Measurements from ENCODE around the gene PARD3B.
A peak's percentile ranks its signal among the peaks of the same experiment; 100 is the strongest.

PARD3B gene

GRCh38 chr2:204972161-204972560 lies 426.9 kb downstream of the PARD3B start:
- H3K27ac ChIP-seq, result no peak overlapping the region

GRCh38 chr2:204972606-204973336 lies 427.5 kb downstream of the PARD3B start:
- no peak for TF ChIP-seq CTCF (IDR thresholded peaks at IDR 0.05; ENCODE audit: low read depth, low read length, missing control alignments)
- DNase-seq, result no peak

More at GRCh38 chr2:204972161-204972560, 426.9 kb downstream of the PARD3B start:
- in situ Hi-C loops (cut with HindIII; ENCODE audit: low pct_ligation_motif_present, low sequenced_read_pairs), result no loop called here
- Histone ChIP-seq H3K27me3 (replicated peaks) (no peaks in the 10 kb centered on the region), H3K4me3 (ENCODE audit: low read depth, low read length) (no peak overlapping the region), H3K36me3 (replicated peaks) (no peaks in the 10 kb centered on the region)
- no peak for DNase-seq
- TF ChIP-seq CTCF (IDR thresholded peaks at IDR 0.05; ENCODE audit: low read depth, low read length, missing control alignments), result no peak

GRCh38 chr2:204973616-204974015 lies 428.3 kb downstream of the PARD3B start:
- no peak for TF ChIP-seq CTCF (IDR thresholded peaks at IDR 0.05; ENCODE audit: low read depth, low read length, missing control alignments)

More at GRCh38 chr2:204972606-204973336, 427.5 kb downstream of the PARD3B start:
- no peak overlapping the region for H3K27ac ChIP-seq
- H3K27me3 ChIP-seq (replicated peaks), result no peaks in the 10 kb centered on the region
- in situ Hi-C loops (cut with HindIII; ENCODE audit: low pct_ligation_motif_present, low sequenced_read_pairs), result no loop called here
- no peak overlapping the region for H3K4me3 ChIP-seq (ENCODE audit: low read depth, low read length)
- H3K36me3 ChIP-seq (replicated peaks), result no peaks in the 10 kb centered on the region

GRCh38 chr2:204974487-204974886 lies 429.2 kb downstream of the PARD3B start:
- Histone ChIP-seq H3K27ac (no peak overlapping the region), H3K36me3 (replicated peaks) (no peaks in the 10 kb centered on the region), H3K27me3 (replicated peaks) (no peaks in the 10 kb centered on the region), H3K4me3 (ENCODE audit: low read depth, low read length) (no peak overlapping the region)
- no peak for DNase-seq
- TF ChIP-seq CTCF (IDR thresholded peaks at IDR 0.05; ENCODE audit: low read depth, low read length, missing control alignments), result no peak
- in situ Hi-C loops (cut with HindIII; ENCODE audit: low pct_ligation_motif_present, low sequenced_read_pairs), result no loop called here

More at GRCh38 chr2:204973616-204974015, 428.3 kb downstream of the PARD3B start:
- in situ Hi-C loops (cut with HindIII; ENCODE audit: low pct_ligation_motif_present, low sequenced_read_pairs), result no loop called here
- no peak for DNase-seq
- Histone ChIP-seq H3K4me3 (ENCODE audit: low read depth, low read length) (no peak overlapping the region), H3K36me3 (replicated peaks) (no peaks in the 10 kb centered on the region), H3K27me3 (replicated peaks) (no peaks in the 10 kb centered on the region), H3K27ac (no peak overlapping the region)

- in situ Hi-C loops (cut with HindIII; ENCODE audit: low pct_ligation_motif_present, low sequenced_read_pairs), result no loop called here
- Histone ChIP-seq H3K27me3 (replicated peaks) (no peaks in the 10 kb centered on the region), H3K27ac (no peak overlapping the region), H3K36me3 (replicated peaks) (no peaks in the 10 kb centered on the region), H3K4me3 (ENCODE audit: low read depth, low read length) (no peak overlapping the region)
- DNase-seq, result no peak
- peak; percentile 16 for TF ChIP-seq CTCF (IDR thresholded peaks at IDR 0.05; ENCODE audit: low read depth, low read length, missing control alignments)
These were observed 432.6 kb downstream of the PARD3B start for GRCh38 chr2:204977914-204978313.

- H3K4me3 ChIP-seq (ENCODE audit: low read depth, low read length), result no peak overlapping the region
- no peaks in the 10 kb centered on the region for H3K36me3 ChIP-seq (replicated peaks)
- no peak for DNase-seq
- H3K27ac ChIP-seq, result no peak overlapping the region
- in situ Hi-C loops (cut with HindIII; ENCODE audit: low pct_ligation_motif_present, low sequenced_read_pairs), result no loop called here
- no peaks in the 10 kb centered on the region for H3K27me3 ChIP-seq (replicated peaks)
- TF ChIP-seq CTCF (IDR thresholded peaks at IDR 0.05; ENCODE audit: low read depth, low read length, missing control alignments), result no peak
These were observed 437.0 kb downstream of the PARD3B start for GRCh38 chr2:204982303-204982702.

Measured in brain microvascular endothelial cell (primary cell).